Measurements from ENCODE around the gene SLC25A34. TPM values are rescaled to one million over a fixed set of nuclear protein-coding genes. Genes with fewer than 3 reads are reported as not detected.

The SLC25A34 gene
- total RNA-seq, 1 experiment from 2014 or later: 0.59 TPM

GRCh38 chr1:15733726-15734226 lies 2.3 kb upstream of the SLC25A34 start:
- Histone ChIP-seq H3K4me1 (ENCODE audit: control insufficient read depth in 1 of 2, insufficient read depth in 2 of 2, low read length in 2 of 2) (peaks cover 3 to 5% of the 10 kb centered on the region in 2 experiments; a peak in 1 of 4 replicates), H3K9me2 (ENCODE audit: insufficient read depth) (no peaks in the 10 kb centered on the region), H3K9ac (ENCODE audit: low read length) (no peak overlapping the region), H3K9me3 (ENCODE audit: control insufficient read depth in 1 of 2, insufficient read depth in 1 of 2, low read depth in 1 of 2, low read length in 2 of 2) (no peaks in the 10 kb centered on the region), H3K4me2 (ENCODE audit: low read length) (no peak overlapping the region), H3K27ac (ENCODE audit: low read depth, low read length) (no peak overlapping the region), H3K27me3 (ENCODE audit: insufficient read depth, low read length) (no peaks in the 10 kb centered on the region), H3K36me3 (ENCODE audit: control insufficient read depth in 1 of 2, insufficient read depth in 2 of 2, low read length in 2 of 2) (peaks cover 0 to 5% of the 10 kb centered on the region in 2 experiments; a peak in 1 of 4 replicates), H4K20me1 (ENCODE audit: insufficient read depth) (no peaks in the 10 kb centered on the region), H3K79me2 (ENCODE audit: insufficient read depth, low read length) (no peaks in the 10 kb centered on the region), H3K4me3 (replicated peaks in 1 of 2; ENCODE audit: low read depth in 1 of 2, low read length in 2 of 2) (no peak overlapping the region), H2AFZ (ENCODE audit: low read depth, low read length, poor library complexity, severe bottlenecking) (no peak overlapping the region)
- intact Hi-C loops (cut with micrococcal nuclease): no loop called here
- BruUV-seq (replicated peaks): no TSS peak
- RAD21 ChIA-PET (ENCODE audit: low non-redundant PET in 1 of 2, low total read pairs in 2 of 2, uncharacterized antibody in 2 of 2, unreplicated experiment in 2 of 2): no interaction called here
- DNase-seq (ENCODE audit: low read depth, low spot score) (no peak), ATAC-seq (no peak)
- no peak for TF ChIP-seq CEBPB (IDR thresholded peaks at IDR 0.05; ENCODE audit: low read depth)
- TF ChIP-seq, protein P1, sequence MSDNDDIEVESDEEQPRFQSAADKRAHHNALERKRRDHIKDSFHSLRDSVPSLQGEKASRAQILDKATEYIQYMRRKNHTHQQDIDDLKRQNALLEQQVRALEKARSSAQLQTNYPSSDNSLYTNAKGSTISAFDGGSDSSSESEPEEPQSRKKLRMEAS (IDR thresholded peaks at IDR 0.05): no peak
- TF ChIP-seq EZH2phosphoT487 (IDR thresholded peaks at IDR 0.05; ENCODE audit: borderline replicate concordance): no peak
- TF ChIP-seq SP1 (IDR thresholded peaks at IDR 0.05; ENCODE audit: low read depth): no peak
- no peak for TF ChIP-seq ELF1 (IDR thresholded peaks at IDR 0.05; ENCODE audit: borderline replicate concordance, low read depth)
- TF ChIP-seq FOSL1 (IDR thresholded peaks at IDR 0.05; ENCODE audit: low read depth): no peak
- TF ChIP-seq, protein P2, sequence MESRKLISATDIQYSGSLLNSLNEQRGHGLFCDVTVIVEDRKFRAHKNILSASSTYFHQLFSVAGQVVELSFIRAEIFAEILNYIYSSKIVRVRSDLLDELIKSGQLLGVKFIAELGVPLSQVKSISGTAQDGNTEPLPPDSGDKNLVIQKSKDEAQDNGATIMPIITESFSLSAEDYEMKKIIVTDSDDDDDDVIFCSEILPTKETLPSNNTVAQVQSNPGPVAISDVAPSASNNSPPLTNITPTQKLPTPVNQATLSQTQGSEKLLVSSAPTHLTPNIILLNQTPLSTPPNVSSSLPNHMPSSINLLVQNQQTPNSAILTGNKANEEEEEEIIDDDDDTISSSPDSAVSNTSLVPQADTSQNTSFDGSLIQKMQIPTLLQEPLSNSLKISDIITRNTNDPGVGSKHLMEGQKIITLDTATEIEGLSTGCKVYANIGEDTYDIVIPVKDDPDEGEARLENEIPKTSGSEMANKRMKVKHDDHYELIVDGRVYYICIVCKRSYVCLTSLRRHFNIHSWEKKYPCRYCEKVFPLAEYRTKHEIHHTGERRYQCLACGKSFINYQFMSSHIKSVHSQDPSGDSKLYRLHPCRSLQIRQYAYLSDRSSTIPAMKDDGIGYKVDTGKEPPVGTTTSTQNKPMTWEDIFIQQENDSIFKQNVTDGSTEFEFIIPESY (IDR thresholded peaks at IDR 0.05; ENCODE audit: extremely low read depth, insufficient replicate concordance, low read length): no peak
- no peak for TF ChIP-seq SRF (IDR thresholded peaks at IDR 0.05; ENCODE audit: low read depth)
- TF ChIP-seq CTCF (IDR thresholded peaks at IDR 0.05 in 2 of 3, conservative IDR thresholded peaks at IDR 0.05 in 1 of 3; ENCODE audit: borderline replicate concordance in 1 of 3, insufficient read depth in 1 of 3, low read depth in 2 of 3, low read length in 2 of 3): no peak
- TF ChIP-seq, protein P3, sequence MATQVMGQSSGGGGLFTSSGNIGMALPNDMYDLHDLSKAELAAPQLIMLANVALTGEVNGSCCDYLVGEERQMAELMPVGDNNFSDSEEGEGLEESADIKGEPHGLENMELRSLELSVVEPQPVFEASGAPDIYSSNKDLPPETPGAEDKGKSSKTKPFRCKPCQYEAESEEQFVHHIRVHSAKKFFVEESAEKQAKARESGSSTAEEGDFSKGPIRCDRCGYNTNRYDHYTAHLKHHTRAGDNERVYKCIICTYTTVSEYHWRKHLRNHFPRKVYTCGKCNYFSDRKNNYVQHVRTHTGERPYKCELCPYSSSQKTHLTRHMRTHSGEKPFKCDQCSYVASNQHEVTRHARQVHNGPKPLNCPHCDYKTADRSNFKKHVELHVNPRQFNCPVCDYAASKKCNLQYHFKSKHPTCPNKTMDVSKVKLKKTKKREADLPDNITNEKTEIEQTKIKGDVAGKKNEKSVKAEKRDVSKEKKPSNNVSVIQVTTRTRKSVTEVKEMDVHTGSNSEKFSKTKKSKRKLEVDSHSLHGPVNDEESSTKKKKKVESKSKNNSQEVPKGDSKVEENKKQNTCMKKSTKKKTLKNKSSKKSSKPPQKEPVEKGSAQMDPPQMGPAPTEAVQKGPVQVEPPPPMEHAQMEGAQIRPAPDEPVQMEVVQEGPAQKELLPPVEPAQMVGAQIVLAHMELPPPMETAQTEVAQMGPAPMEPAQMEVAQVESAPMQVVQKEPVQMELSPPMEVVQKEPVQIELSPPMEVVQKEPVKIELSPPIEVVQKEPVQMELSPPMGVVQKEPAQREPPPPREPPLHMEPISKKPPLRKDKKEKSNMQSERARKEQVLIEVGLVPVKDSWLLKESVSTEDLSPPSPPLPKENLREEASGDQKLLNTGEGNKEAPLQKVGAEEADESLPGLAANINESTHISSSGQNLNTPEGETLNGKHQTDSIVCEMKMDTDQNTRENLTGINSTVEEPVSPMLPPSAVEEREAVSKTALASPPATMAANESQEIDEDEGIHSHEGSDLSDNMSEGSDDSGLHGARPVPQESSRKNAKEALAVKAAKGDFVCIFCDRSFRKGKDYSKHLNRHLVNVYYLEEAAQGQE (IDR thresholded peaks at IDR 0.05; ENCODE audit: low read depth): no peak
- no peak for TF ChIP-seq ZFX (IDR thresholded peaks at IDR 0.05)
- TF ChIP-seq POLR2AphosphoS5 (IDR thresholded peaks at IDR 0.05; ENCODE audit: low read depth, low read length): no peak
- no peak for TF ChIP-seq CBX3 (IDR thresholded peaks at IDR 0.05; ENCODE audit: low read depth)
- no peak for TF ChIP-seq ATF3 (IDR thresholded peaks at IDR 0.05)
- no peak for TF ChIP-seq TCF7L2 (IDR thresholded peaks at IDR 0.05; ENCODE audit: borderline replicate concordance, extremely low read depth, insufficient read depth, insufficient read length)
- TF ChIP-seq POLR2A (IDR thresholded peaks at IDR 0.05; ENCODE audit: borderline replicate concordance, extremely low read depth, insufficient read depth, insufficient read length): no peak
- no peak for TF ChIP-seq EZH2 (IDR thresholded peaks at IDR 0.05)
- TF ChIP-seq EGR1 (IDR thresholded peaks at IDR 0.05; ENCODE audit: low read depth): no peak
- POLR2A ChIA-PET: no interaction called here
- CTCF ChIA-PET: no interaction called here

Measured in HCT116 (cell line).